Liver (tissue), 9 donors: ENCODE data around the gene GPI. TPM values are rescaled to one million over a fixed set of nuclear protein-coding genes. Genes with fewer than 3 reads are reported as not detected.

ENCODE experiments used
- DNase-seq: peaks from one replicate; pipeline ENCODE4 v3.0.0-alpha.2; 2017; ENCODE audit warnings: low spot score
- H3K27ac ChIP-seq, 2 donors: one replicate each; pipeline ENCODE4 v1.7.0; 2013; ENCODE audit warnings: inconsistent platforms in 2 of 2, low read length in 2 of 2, control low read depth in 1 of 2, low read depth in 1 of 2, mild to moderate bottlenecking in 1 of 2
- H3K27me3 ChIP-seq, 4 donors: one replicate each; pipeline versions ENCODE4 v1.6.1 to v1.7.0; 2013; ENCODE audit warnings: low read length in 3 of 4, inconsistent platforms in 1 of 4, mild to moderate bottlenecking in 1 of 4, moderate library complexity in 1 of 4; ENCODE audit not compliant: control insufficient read depth in 4 of 4, insufficient read depth in 4 of 4
- H3K36me3 ChIP-seq, 4 donors: one replicate each; pipeline versions ENCODE4 v1.6.1 to v1.7.0; 2013; ENCODE audit warnings: low read length in 3 of 4, mild to moderate bottlenecking in 3 of 4, low read depth in 1 of 4, moderate library complexity in 1 of 4; ENCODE audit not compliant: control insufficient read depth in 4 of 4, insufficient read depth in 3 of 4
- H3K4me1 ChIP-seq, 4 donors: one replicate each; pipeline versions ENCODE4 v1.6.1 to v1.7.0; 2013; ENCODE audit warnings: low read length in 3 of 4, mild to moderate bottlenecking in 3 of 4, moderate library complexity in 1 of 4; ENCODE audit not compliant: control insufficient read depth in 4 of 4, insufficient read depth in 4 of 4
- H3K4me3 ChIP-seq, 3 donors: one replicate each; pipeline versions ENCODE4 v1.6.1 to v1.7.0; 2013; ENCODE audit warnings: low read length in 3 of 3, control low read depth in 1 of 3, low read depth in 1 of 3, mild to moderate bottlenecking in 1 of 3
- H3K9ac ChIP-seq, 2 donors: one replicate each; pipeline ENCODE4 v1.7.0; 2013; ENCODE audit warnings: low read length in 2 of 2, mild to moderate bottlenecking in 2 of 2, moderate library complexity in 2 of 2, control low read depth in 1 of 2, low read depth in 1 of 2
- H3K9me3 ChIP-seq, 4 donors: one replicate each; pipeline versions ENCODE4 v1.6.1 to v1.7.0; 2013; ENCODE audit warnings: low read length in 3 of 4; ENCODE audit not compliant: control insufficient read depth in 4 of 4
- EGR1 ChIP-seq, 2 donors: IDR thresholded peaks; 2 replicates each; pipeline ENCODE4 v1.6.1; 2016 to 2018; ENCODE audit warnings: antibody characterized with exemption in 2 of 2, low read depth in 2 of 2
- FOXA1 ChIP-seq: IDR thresholded peaks from 2 replicates; pipeline ENCODE4 v1.6.1; 2016; ENCODE audit warnings: antibody characterized with exemption
- FOXA2 ChIP-seq: IDR thresholded peaks from 2 replicates; pipeline ENCODE4 v1.6.1; 2016; ENCODE audit warnings: antibody characterized with exemption
- GABPA ChIP-seq, 2 donors: IDR thresholded peaks in 1 of 2; conservative IDR thresholded peaks in 1 of 2; 2 replicates each; pipeline ENCODE4 v1.6.1; 2016; ENCODE audit warnings: antibody characterized with exemption in 2 of 2, mild to moderate bottlenecking in 1 of 2, moderate library complexity in 1 of 2
- HNF4A ChIP-seq, 2 donors: conservative IDR thresholded peaks; 2 replicates each; pipeline ENCODE4 v1.6.1; 2016; ENCODE audit warnings: antibody characterized with exemption in 2 of 2, mild to moderate bottlenecking in 2 of 2
- HNF4G ChIP-seq: IDR thresholded peaks from 2 replicates; pipeline ENCODE4 v1.6.1; 2016; ENCODE audit warnings: antibody characterized with exemption
- NR2F2 ChIP-seq: IDR thresholded peaks from 2 replicates; pipeline ENCODE4 v1.6.1; 2016; ENCODE audit warnings: antibody characterized with exemption
- RAD21 ChIP-seq, 2 donors: IDR thresholded peaks; 2 replicates each; pipeline ENCODE4 v1.6.1; 2016; ENCODE audit warnings: antibody characterized with exemption in 2 of 2, mild to moderate bottlenecking in 2 of 2
- RXRA ChIP-seq, 2 donors: IDR thresholded peaks; 2 replicates each; pipeline ENCODE4 v1.6.1; 2017 to 2018; ENCODE audit warnings: antibody characterized with exemption in 2 of 2, mild to moderate bottlenecking in 1 of 2
- SP1 ChIP-seq: IDR thresholded peaks from 2 replicates; pipeline ENCODE4 v1.6.1; 2018; ENCODE audit warnings: antibody characterized with exemption, mild to moderate bottlenecking
- TAF1 ChIP-seq: conservative IDR thresholded peaks from 2 replicates; pipeline ENCODE4 v1.6.1; 2016; ENCODE audit warnings: antibody characterized with exemption, mild to moderate bottlenecking
- YY1 ChIP-seq: IDR thresholded peaks from 2 replicates; pipeline ENCODE4 v1.6.1; 2016; ENCODE audit warnings: antibody characterized with exemption, mild to moderate bottlenecking
- WGBS: extraction: QIAGEN DNeasy Blood & Tissue Kit; methylation state at CpG from one replicate; pipeline ENCODE4 v1.1.7; 2013; 5-methylcytosine and 5-hydroxymethylcytosine counted together
- polyA plus RNA-seq, 2 donors: library from polyadenylated mRNA; stranded (reverse) in 1 of 2; unstranded in 1 of 2; fragments of 200-250 nt in 1 of 2; fragments of >200 nt in 1 of 2; fragmentation: Nextera tagmentation in 1 of 2; extraction: Ambion mirVana in 1 of 2; gene quantifications; one replicate each; pipeline versions ENCODE4 v1.2.1 to v1.2.3, GENCODE V29; 2013 to 2015
- total RNA-seq, 2 donors: library from RNA; depleted of rRNA; stranded (reverse); fragments of >200 nt; gene quantifications; one replicate each; pipeline ENCODE4 v1.2.3, GENCODE V29; 2014
- TF ChIP-seq, protein P1 (sequence below): IDR thresholded peaks from 2 replicates; pipeline ENCODE4 v1.6.1; 2016; ENCODE audit warnings: antibody characterized with exemption
- TF ChIP-seq, protein P2 (sequence below): IDR thresholded peaks from 2 replicates; pipeline ENCODE4 v1.6.1; 2016; ENCODE audit warnings: antibody characterized with exemption, mild to moderate bottlenecking
- TF ChIP-seq, protein P3 (sequence below): IDR thresholded peaks from 2 replicates; pipeline ENCODE4 v1.6.1; 2016; ENCODE audit warnings: antibody characterized with exemption
- TF ChIP-seq, protein P4 (sequence below): IDR thresholded peaks from 2 replicates; pipeline ENCODE4 v1.6.1; 2016; ENCODE audit warnings: antibody characterized with exemption
- TF ChIP-seq, protein P5 (sequence below): fragments of 150-350 bp; IDR thresholded peaks from 2 replicates; pipeline ENCODE4 v1.5.1; 2017; ENCODE audit warnings: improper control_type of control experiment, low read depth, low read length; ENCODE audit not compliant: missing input control
- donor health status: healthy.
- donor health status: healthy.
- donor health status: healthy.
- donor health status: healthy.
- donor health status: healthy.

The GPI gene
- total and polyA plus RNA-seq, 4 donors = 61.8 to 191 (median 158) TPM

DNA sequence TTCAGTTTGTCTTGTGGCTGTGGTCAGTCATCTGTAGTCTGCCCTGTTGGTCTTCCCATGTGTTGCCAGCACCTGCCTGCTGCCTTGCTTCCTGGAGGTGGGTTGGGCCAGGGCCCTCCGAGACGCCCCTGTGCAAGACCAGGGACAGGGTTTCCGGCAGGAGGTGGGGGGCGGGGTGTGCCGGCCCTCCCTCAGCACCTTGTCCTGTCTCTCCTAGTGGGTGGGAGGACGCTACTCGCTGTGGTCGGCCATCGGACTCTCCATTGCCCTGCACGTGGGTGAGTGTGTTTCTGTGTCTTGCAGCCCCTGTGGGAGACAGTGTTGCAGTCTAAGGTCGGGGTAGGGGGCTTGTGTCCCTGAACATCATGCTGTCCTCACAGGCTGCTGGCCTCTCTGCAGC lies 28.0 kb downstream of the GPI start:
- Histone ChIP-seq H3K4me1 (no peaks in the 10 kb centered on the region), H3K4me3 (no peak overlapping the region), H3K27ac (no peak overlapping the region), H3K36me3 (peaks cover 10 to 94% (median 61%) of the 10 kb centered on the region in 4 donors), H3K9me3 (no peaks in the 10 kb centered on the region), H3K9ac (no peak overlapping the region), H3K27me3 (no peaks in the 10 kb centered on the region)
- TF ChIP-seq, protein P1, sequence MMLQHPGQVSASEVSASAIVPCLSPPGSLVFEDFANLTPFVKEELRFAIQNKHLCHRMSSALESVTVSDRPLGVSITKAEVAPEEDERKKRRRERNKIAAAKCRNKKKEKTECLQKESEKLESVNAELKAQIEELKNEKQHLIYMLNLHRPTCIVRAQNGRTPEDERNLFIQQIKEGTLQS = no peak
- TF ChIP-seq FOXA2 (no peak), YY1 (no peak), FOXA1 (no peak), TAF1 (no peak), RAD21 (IDR thresholded peaks at IDR 0.05) (no peak), RXRA (IDR thresholded peaks at IDR 0.05) (no peak), HNF4G (no peak), EGR1 (IDR thresholded peaks at IDR 0.05; ENCODE audit: low read depth in 2 of 2) (no peak), GABPA (IDR thresholded peaks at IDR 0.05 in 1 of 2, conservative IDR thresholded peaks at IDR 0.05 in 1 of 2) (no peak), HNF4A (conservative IDR thresholded peaks at IDR 0.05) (no peak), SP1 (no peak)
- TF ChIP-seq, protein P2, sequence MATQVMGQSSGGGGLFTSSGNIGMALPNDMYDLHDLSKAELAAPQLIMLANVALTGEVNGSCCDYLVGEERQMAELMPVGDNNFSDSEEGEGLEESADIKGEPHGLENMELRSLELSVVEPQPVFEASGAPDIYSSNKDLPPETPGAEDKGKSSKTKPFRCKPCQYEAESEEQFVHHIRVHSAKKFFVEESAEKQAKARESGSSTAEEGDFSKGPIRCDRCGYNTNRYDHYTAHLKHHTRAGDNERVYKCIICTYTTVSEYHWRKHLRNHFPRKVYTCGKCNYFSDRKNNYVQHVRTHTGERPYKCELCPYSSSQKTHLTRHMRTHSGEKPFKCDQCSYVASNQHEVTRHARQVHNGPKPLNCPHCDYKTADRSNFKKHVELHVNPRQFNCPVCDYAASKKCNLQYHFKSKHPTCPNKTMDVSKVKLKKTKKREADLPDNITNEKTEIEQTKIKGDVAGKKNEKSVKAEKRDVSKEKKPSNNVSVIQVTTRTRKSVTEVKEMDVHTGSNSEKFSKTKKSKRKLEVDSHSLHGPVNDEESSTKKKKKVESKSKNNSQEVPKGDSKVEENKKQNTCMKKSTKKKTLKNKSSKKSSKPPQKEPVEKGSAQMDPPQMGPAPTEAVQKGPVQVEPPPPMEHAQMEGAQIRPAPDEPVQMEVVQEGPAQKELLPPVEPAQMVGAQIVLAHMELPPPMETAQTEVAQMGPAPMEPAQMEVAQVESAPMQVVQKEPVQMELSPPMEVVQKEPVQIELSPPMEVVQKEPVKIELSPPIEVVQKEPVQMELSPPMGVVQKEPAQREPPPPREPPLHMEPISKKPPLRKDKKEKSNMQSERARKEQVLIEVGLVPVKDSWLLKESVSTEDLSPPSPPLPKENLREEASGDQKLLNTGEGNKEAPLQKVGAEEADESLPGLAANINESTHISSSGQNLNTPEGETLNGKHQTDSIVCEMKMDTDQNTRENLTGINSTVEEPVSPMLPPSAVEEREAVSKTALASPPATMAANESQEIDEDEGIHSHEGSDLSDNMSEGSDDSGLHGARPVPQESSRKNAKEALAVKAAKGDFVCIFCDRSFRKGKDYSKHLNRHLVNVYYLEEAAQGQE = no peak
- TF ChIP-seq, protein P3, sequence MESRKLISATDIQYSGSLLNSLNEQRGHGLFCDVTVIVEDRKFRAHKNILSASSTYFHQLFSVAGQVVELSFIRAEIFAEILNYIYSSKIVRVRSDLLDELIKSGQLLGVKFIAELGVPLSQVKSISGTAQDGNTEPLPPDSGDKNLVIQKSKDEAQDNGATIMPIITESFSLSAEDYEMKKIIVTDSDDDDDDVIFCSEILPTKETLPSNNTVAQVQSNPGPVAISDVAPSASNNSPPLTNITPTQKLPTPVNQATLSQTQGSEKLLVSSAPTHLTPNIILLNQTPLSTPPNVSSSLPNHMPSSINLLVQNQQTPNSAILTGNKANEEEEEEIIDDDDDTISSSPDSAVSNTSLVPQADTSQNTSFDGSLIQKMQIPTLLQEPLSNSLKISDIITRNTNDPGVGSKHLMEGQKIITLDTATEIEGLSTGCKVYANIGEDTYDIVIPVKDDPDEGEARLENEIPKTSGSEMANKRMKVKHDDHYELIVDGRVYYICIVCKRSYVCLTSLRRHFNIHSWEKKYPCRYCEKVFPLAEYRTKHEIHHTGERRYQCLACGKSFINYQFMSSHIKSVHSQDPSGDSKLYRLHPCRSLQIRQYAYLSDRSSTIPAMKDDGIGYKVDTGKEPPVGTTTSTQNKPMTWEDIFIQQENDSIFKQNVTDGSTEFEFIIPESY = no peak
- TF ChIP-seq, protein P4, sequence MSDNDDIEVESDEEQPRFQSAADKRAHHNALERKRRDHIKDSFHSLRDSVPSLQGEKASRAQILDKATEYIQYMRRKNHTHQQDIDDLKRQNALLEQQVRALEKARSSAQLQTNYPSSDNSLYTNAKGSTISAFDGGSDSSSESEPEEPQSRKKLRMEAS = no peak
- TF ChIP-seq, protein P5, sequence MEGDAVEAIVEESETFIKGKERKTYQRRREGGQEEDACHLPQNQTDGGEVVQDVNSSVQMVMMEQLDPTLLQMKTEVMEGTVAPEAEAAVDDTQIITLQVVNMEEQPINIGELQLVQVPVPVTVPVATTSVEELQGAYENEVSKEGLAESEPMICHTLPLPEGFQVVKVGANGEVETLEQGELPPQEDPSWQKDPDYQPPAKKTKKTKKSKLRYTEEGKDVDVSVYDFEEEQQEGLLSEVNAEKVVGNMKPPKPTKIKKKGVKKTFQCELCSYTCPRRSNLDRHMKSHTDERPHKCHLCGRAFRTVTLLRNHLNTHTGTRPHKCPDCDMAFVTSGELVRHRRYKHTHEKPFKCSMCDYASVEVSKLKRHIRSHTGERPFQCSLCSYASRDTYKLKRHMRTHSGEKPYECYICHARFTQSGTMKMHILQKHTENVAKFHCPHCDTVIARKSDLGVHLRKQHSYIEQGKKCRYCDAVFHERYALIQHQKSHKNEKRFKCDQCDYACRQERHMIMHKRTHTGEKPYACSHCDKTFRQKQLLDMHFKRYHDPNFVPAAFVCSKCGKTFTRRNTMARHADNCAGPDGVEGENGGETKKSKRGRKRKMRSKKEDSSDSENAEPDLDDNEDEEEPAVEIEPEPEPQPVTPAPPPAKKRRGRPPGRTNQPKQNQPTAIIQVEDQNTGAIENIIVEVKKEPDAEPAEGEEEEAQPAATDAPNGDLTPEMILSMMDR = no peak
- WGBS = 92% methylated on average over 11 of the region's 11 CpGs
- no peak for DNase-seq

DNA sequence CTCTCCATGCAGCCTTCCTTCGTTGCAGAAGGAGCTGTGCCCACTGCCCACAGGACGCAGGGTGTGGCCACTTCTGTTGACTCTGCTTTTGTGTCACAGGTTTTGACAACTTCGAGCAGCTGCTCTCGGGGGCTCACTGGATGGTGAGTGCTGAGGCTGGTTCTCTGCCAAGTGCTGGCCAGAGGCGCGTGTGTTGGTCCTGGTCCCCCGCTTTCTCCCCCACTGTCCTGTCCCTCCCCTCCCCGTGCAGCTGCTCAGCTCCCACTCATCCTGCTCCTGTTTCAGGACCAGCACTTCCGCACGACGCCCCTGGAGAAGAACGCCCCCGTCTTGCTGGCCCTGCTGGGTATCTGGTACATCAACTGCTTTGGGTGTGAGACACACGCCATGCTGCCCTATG lies 28.6 kb downstream of the GPI start:
- WGBS = 93% methylated on average over 14 of the region's 14 CpGs
- no peaks in the 10 kb centered on the region for H3K9me3 ChIP-seq
- no peak for TF ChIP-seq RAD21 (IDR thresholded peaks at IDR 0.05)
- TF ChIP-seq HNF4G = no peak
- TF ChIP-seq NR2F2 = no peak
- TF ChIP-seq EGR1 (IDR thresholded peaks at IDR 0.05; ENCODE audit: low read depth in 2 of 2) = no peak
- TF ChIP-seq, protein P3 = no peak
- TF ChIP-seq FOXA2 = no peak
- H3K4me3 ChIP-seq = no peak overlapping the region
- no peaks in the 10 kb centered on the region for H3K4me1 ChIP-seq
- no peak overlapping the region for H3K27ac ChIP-seq
- peaks cover 10 to 96% (median 62%) of the 10 kb centered on the region in 4 donors for H3K36me3 ChIP-seq
- DNase-seq = no peak
- H3K9ac ChIP-seq = no peak overlapping the region
- no peaks in the 10 kb centered on the region for H3K27me3 ChIP-seq
